Liver (tissue), 9 donors: ENCODE results near the gene BTN1A1. TPM values are rescaled to one million over a fixed set of nuclear protein-coding genes. Genes with fewer than 3 reads are reported as not detected.

ENCODE experiments used
- DNase-seq: peaks from one replicate; pipeline ENCODE4 v3.0.0-alpha.2; 2017; ENCODE audit warnings: low spot score
- H3K27ac ChIP-seq, 2 donors: one replicate each; pipeline ENCODE4 v1.7.0; 2013; ENCODE audit warnings: inconsistent platforms in 2 of 2, low read length in 2 of 2, control low read depth in 1 of 2, low read depth in 1 of 2, mild to moderate bottlenecking in 1 of 2
- H3K27me3 ChIP-seq, 4 donors: one replicate each; pipeline versions ENCODE4 v1.6.1 to v1.7.0; 2013; ENCODE audit warnings: low read length in 3 of 4, inconsistent platforms in 1 of 4, mild to moderate bottlenecking in 1 of 4, moderate library complexity in 1 of 4; ENCODE audit not compliant: control insufficient read depth in 4 of 4, insufficient read depth in 4 of 4
- H3K36me3 ChIP-seq, 4 donors: one replicate each; pipeline versions ENCODE4 v1.6.1 to v1.7.0; 2013; ENCODE audit warnings: low read length in 3 of 4, mild to moderate bottlenecking in 3 of 4, low read depth in 1 of 4, moderate library complexity in 1 of 4; ENCODE audit not compliant: control insufficient read depth in 4 of 4, insufficient read depth in 3 of 4
- H3K4me1 ChIP-seq, 4 donors: one replicate each; pipeline versions ENCODE4 v1.6.1 to v1.7.0; 2013; ENCODE audit warnings: low read length in 3 of 4, mild to moderate bottlenecking in 3 of 4, moderate library complexity in 1 of 4; ENCODE audit not compliant: control insufficient read depth in 4 of 4, insufficient read depth in 4 of 4
- H3K4me3 ChIP-seq, 3 donors: one replicate each; pipeline versions ENCODE4 v1.6.1 to v1.7.0; 2013; ENCODE audit warnings: low read length in 3 of 3, control low read depth in 1 of 3, low read depth in 1 of 3, mild to moderate bottlenecking in 1 of 3
- H3K9ac ChIP-seq, 2 donors: one replicate each; pipeline ENCODE4 v1.7.0; 2013; ENCODE audit warnings: low read length in 2 of 2, mild to moderate bottlenecking in 2 of 2, moderate library complexity in 2 of 2, control low read depth in 1 of 2, low read depth in 1 of 2
- H3K9me3 ChIP-seq, 4 donors: one replicate each; pipeline versions ENCODE4 v1.6.1 to v1.7.0; 2013; ENCODE audit warnings: low read length in 3 of 4; ENCODE audit not compliant: control insufficient read depth in 4 of 4
- ATF3 ChIP-seq: IDR thresholded peaks from 2 replicates; pipeline ENCODE4 v1.6.1; 2016; ENCODE audit warnings: antibody characterized with exemption
- CTCF ChIP-seq: fragments of 150-350 bp; IDR thresholded peaks from 2 replicates; pipeline ENCODE4 v1.5.1; 2017; ENCODE audit warnings: improper control_type of control experiment, low read depth, low read length; ENCODE audit not compliant: missing input control
- EGR1 ChIP-seq, 2 donors: IDR thresholded peaks; 2 replicates each; pipeline ENCODE4 v1.6.1; 2016 to 2018; ENCODE audit warnings: antibody characterized with exemption in 2 of 2, low read depth in 2 of 2
- FOXA1 ChIP-seq: IDR thresholded peaks from 2 replicates; pipeline ENCODE4 v1.6.1; 2016; ENCODE audit warnings: antibody characterized with exemption
- FOXA2 ChIP-seq: IDR thresholded peaks from 2 replicates; pipeline ENCODE4 v1.6.1; 2016; ENCODE audit warnings: antibody characterized with exemption
- GABPA ChIP-seq, 2 donors: IDR thresholded peaks in 1 of 2; conservative IDR thresholded peaks in 1 of 2; 2 replicates each; pipeline ENCODE4 v1.6.1; 2016; ENCODE audit warnings: antibody characterized with exemption in 2 of 2, mild to moderate bottlenecking in 1 of 2, moderate library complexity in 1 of 2
- HNF4A ChIP-seq, 2 donors: conservative IDR thresholded peaks; 2 replicates each; pipeline ENCODE4 v1.6.1; 2016; ENCODE audit warnings: antibody characterized with exemption in 2 of 2, mild to moderate bottlenecking in 2 of 2
- HNF4G ChIP-seq: IDR thresholded peaks from 2 replicates; pipeline ENCODE4 v1.6.1; 2016; ENCODE audit warnings: antibody characterized with exemption
- JUND ChIP-seq, 2 donors: IDR thresholded peaks; 2 replicates each; pipeline ENCODE4 v1.6.1; 2016; ENCODE audit warnings: antibody characterized with exemption in 2 of 2
- MAX ChIP-seq: IDR thresholded peaks from 2 replicates; pipeline ENCODE4 v1.6.1; 2016; ENCODE audit warnings: antibody characterized with exemption
- NR2F2 ChIP-seq: IDR thresholded peaks from 2 replicates; pipeline ENCODE4 v1.6.1; 2016; ENCODE audit warnings: antibody characterized with exemption
- RAD21 ChIP-seq, 2 donors: IDR thresholded peaks; 2 replicates each; pipeline ENCODE4 v1.6.1; 2016; ENCODE audit warnings: antibody characterized with exemption in 2 of 2, mild to moderate bottlenecking in 2 of 2
- RXRA ChIP-seq, 2 donors: IDR thresholded peaks; 2 replicates each; pipeline ENCODE4 v1.6.1; 2017 to 2018; ENCODE audit warnings: antibody characterized with exemption in 2 of 2, mild to moderate bottlenecking in 1 of 2
- TAF1 ChIP-seq: conservative IDR thresholded peaks from 2 replicates; pipeline ENCODE4 v1.6.1; 2016; ENCODE audit warnings: antibody characterized with exemption, mild to moderate bottlenecking
- YY1 ChIP-seq: IDR thresholded peaks from 2 replicates; pipeline ENCODE4 v1.6.1; 2016; ENCODE audit warnings: antibody characterized with exemption, mild to moderate bottlenecking
- ZBTB33 ChIP-seq: IDR thresholded peaks from 2 replicates; pipeline ENCODE4 v1.6.1; 2016; ENCODE audit warnings: antibody characterized with exemption
- WGBS: extraction: QIAGEN DNeasy Blood & Tissue Kit; methylation state at CpG from one replicate; pipeline ENCODE4 v1.1.7; 2013; 5-methylcytosine and 5-hydroxymethylcytosine counted together
- polyA plus RNA-seq, 2 donors: library from polyadenylated mRNA; stranded (reverse) in 1 of 2; unstranded in 1 of 2; fragments of 200-250 nt in 1 of 2; fragments of >200 nt in 1 of 2; fragmentation: Nextera tagmentation in 1 of 2; extraction: Ambion mirVana in 1 of 2; gene quantifications; one replicate each; pipeline versions ENCODE4 v1.2.1 to v1.2.3, GENCODE V29; 2013 to 2015
- total RNA-seq, 2 donors: library from RNA; depleted of rRNA; stranded (reverse); fragments of >200 nt; gene quantifications; one replicate each; pipeline ENCODE4 v1.2.3, GENCODE V29; 2014
- donor health status: healthy.
- donor health status: healthy.
- donor health status: healthy.
- donor health status: healthy.
- donor health status: healthy.

BTN1A1 gene
- total and polyA plus RNA-seq, 4 donors: 0.06 TPM; not detected in 3

GRCh38 chr6:26537160-26537845, 37.2 kb downstream of the BTN1A1 start (continued):
- TF ChIP-seq RAD21 (IDR thresholded peaks at IDR 0.05) (peak in 1 of 2 donors; percentile 49), HNF4G (peak; percentile 8), ATF3 (peak; percentile 97), TAF1 (no peak), MAX (peak; percentile 74), EGR1 (IDR thresholded peaks at IDR 0.05; ENCODE audit: low read depth in 2 of 2) (peak in 1 of 2 donors; percentile 8)

- peak within 1 kb of the TSS; percentile 61 to 64 for H3K9ac ChIP-seq
- under 1% methylated on average over 49 of the region's 49 CpGs for WGBS
- no peaks in the 10 kb centered on the region for H3K36me3 ChIP-seq
- peak within 1 kb of the TSS; percentile 86 to 94 for H3K27ac ChIP-seq
- H3K27me3 ChIP-seq: no peaks in the 10 kb centered on the region
- no peaks in the 10 kb centered on the region for H3K9me3 ChIP-seq
- H3K4me3 ChIP-seq: peak within 1 kb of the TSS; percentile 64 to 89 (median 70)
- peak; percentile 81 for DNase-seq
- peaks cover 0 to 20% (median 13%) of the 10 kb centered on the region in 4 donors for H3K4me1 ChIP-seq
- TF ChIP-seq NR2F2: peak; percentile 25
- no peak for TF ChIP-seq YY1
- TF ChIP-seq ATF3: peak; percentile 99
- TF ChIP-seq RXRA (IDR thresholded peaks at IDR 0.05): peak in 1 of 2 donors; percentile 3
- TF ChIP-seq HNF4A (conservative IDR thresholded peaks at IDR 0.05): peak in 1 of 2 donors; percentile 3
- no peak for TF ChIP-seq ZBTB33
- no peak for TF ChIP-seq HNF4G
- TF ChIP-seq MAX: peak; percentile 42
- TF ChIP-seq GABPA (IDR thresholded peaks at IDR 0.05 in 1 of 2, conservative IDR thresholded peaks at IDR 0.05 in 1 of 2): peak; percentile 47 to 87
These were observed 37.9 kb downstream of the BTN1A1 start, which contains the start of gene HMGN4 for GRCh38 chr6:26537846-26538571. HMGN4 (plus strand) TSS chr6:26538366; CDS start chr6:26545207, 6,841 bp downstream.

- no peak for DNase-seq
- peak overlapping the region; percentile 86 to 94 for H3K27ac ChIP-seq
- H3K36me3 ChIP-seq: no peaks in the 10 kb centered on the region
- 7% methylated on average over 15 of the region's 15 CpGs for WGBS
- peaks cover 0 to 15% (median 10%) of the 10 kb centered on the region in 4 donors for H3K4me1 ChIP-seq
- TF ChIP-seq ZBTB33 (no peak), FOXA2 (no peak), HNF4G (no peak), JUND (IDR thresholded peaks at IDR 0.05) (no peak), FOXA1 (no peak), MAX (no peak), RXRA (IDR thresholded peaks at IDR 0.05) (no peak), HNF4A (conservative IDR thresholded peaks at IDR 0.05) (no peak), YY1 (no peak), CTCF (no peak)
- H3K9ac ChIP-seq: peak overlapping the region; percentile 10 to 61
- H3K9me3 ChIP-seq: no peaks in the 10 kb centered on the region
- H3K27me3 ChIP-seq: no peaks in the 10 kb centered on the region
- H3K4me3 ChIP-seq: peak overlapping the region; percentile 64 to 89 (median 70)
These were observed 38.4 kb downstream of the BTN1A1 start for GRCh38 chr6:26538572-26538902.
